Endothelial cell (in vitro differentiated cells): ENCODE measurements around the gene VANGL2. TPM values are rescaled to one million over a fixed set of nuclear protein-coding genes. Genes with fewer than 3 reads are reported as not detected.

ENCODE experiments used
- DNase-seq: peaks from one replicate; pipeline ENCODE4 v3.0.0; 2021; ENCODE audit warnings: low spot score
- H3K27ac Mint-ChIP-seq: one replicate; pipeline ENCODE4 v1.8.0; 2021; ENCODE audit warnings: mixed read lengths, inconsistent platforms; ENCODE audit not compliant: unreplicated experiment
- H3K27me3 Mint-ChIP-seq: one replicate; pipeline ENCODE4 v1.8.0; 2021; ENCODE audit warnings: mild to moderate bottlenecking, moderate library complexity, mixed read lengths, inconsistent platforms; ENCODE audit not compliant: unreplicated experiment
- H3K36me3 Mint-ChIP-seq: one replicate; pipeline ENCODE4 v1.8.0; 2021; ENCODE audit warnings: mild to moderate bottlenecking, low read depth, mixed read lengths, inconsistent platforms; ENCODE audit not compliant: unreplicated experiment
- H3K4me1 Mint-ChIP-seq: one replicate; pipeline ENCODE4 v1.8.0; 2021; ENCODE audit warnings: mild to moderate bottlenecking, mixed read lengths, inconsistent platforms; ENCODE audit not compliant: unreplicated experiment
- H3K4me3 Mint-ChIP-seq: one replicate; pipeline ENCODE4 v1.8.0; 2021; ENCODE audit warnings: mild to moderate bottlenecking, mixed read lengths, inconsistent platforms; ENCODE audit not compliant: unreplicated experiment
- H3K9me3 Mint-ChIP-seq: one replicate; pipeline ENCODE4 v1.8.0; 2021; ENCODE audit warnings: mixed read lengths, inconsistent platforms; ENCODE audit not compliant: unreplicated experiment
- CTCF ChIP-seq: fragments of 200-600 bp; sonication (generic); IDR thresholded peaks from one replicate; pipeline ENCODE4 v1.5.0; 2021; ENCODE audit warnings: antibody characterized with exemption; ENCODE audit not compliant: unreplicated experiment
- total RNA-seq: library from RNA; stranded (reverse); fragmentation: NEBNext Ultra II Directional; extraction: Animal tissue kit (Norgen Biotek cat#: 25700); gene quantifications from one replicate; pipeline ENCODE4 v1.2.1, GENCODE V29; 2021; ENCODE audit not compliant: unreplicated experiment

The VANGL2 gene
- total RNA-seq, 1 donor from 2014 or later = 79.8 TPM

- H3K27ac Mint-ChIP-seq = peak overlapping the region; percentile 33
- H3K36me3 Mint-ChIP-seq = peaks cover 7% of the 10 kb centered on the region
- H3K4me1 Mint-ChIP-seq = peaks cover 31% of the 10 kb centered on the region
These were observed 31.2 kb downstream of the VANGL2 start for GRCh38 chr1:160431571-160431970.

GRCh38 chr1:160432371-160432786, 32.0 kb downstream of the VANGL2 start:
- TF ChIP-seq CTCF = no peak
- Mint-ChIP-seq H3K9me3 (no peaks in the 10 kb centered on the region), H3K27ac (no peak overlapping the region), H3K36me3 (peaks cover 7% of the 10 kb centered on the region), H3K27me3 (peaks cover 5% of the 10 kb centered on the region), H3K4me1 (peaks cover 31% of the 10 kb centered on the region), H3K4me3 (no peak overlapping the region)
- DNase-seq = no peak

More at GRCh38 chr1:160431571-160431970, 31.2 kb downstream of the VANGL2 start:
- no peak for TF ChIP-seq CTCF
- no peak overlapping the region for H3K4me3 Mint-ChIP-seq
- no peak for DNase-seq
- H3K9me3 Mint-ChIP-seq = no peaks in the 10 kb centered on the region
- H3K27me3 Mint-ChIP-seq = peaks cover 5% of the 10 kb centered on the region

- no peak for TF ChIP-seq CTCF
- H3K4me1 Mint-ChIP-seq = peaks cover 7% of the 10 kb centered on the region
These were observed 36.6 kb downstream of the VANGL2 start for GRCh38 chr1:160436966-160437365.

GRCh38 chr1:160437432-160438316, 37.3 kb downstream of the VANGL2 start:
- no peaks in the 10 kb centered on the region for H3K9me3 Mint-ChIP-seq
- no peaks in the 10 kb centered on the region for H3K36me3 Mint-ChIP-seq
- H3K4me1 Mint-ChIP-seq = peaks cover 6% of the 10 kb centered on the region
- DNase-seq = no peak
- no peak overlapping the region for H3K4me3 Mint-ChIP-seq
- TF ChIP-seq CTCF = no peak
- H3K27me3 Mint-ChIP-seq = no peaks in the 10 kb centered on the region
- H3K27ac Mint-ChIP-seq = no peak overlapping the region

More at GRCh38 chr1:160436966-160437365, 36.6 kb downstream of the VANGL2 start:
- no peak overlapping the region for H3K4me3 Mint-ChIP-seq
- no peaks in the 10 kb centered on the region for H3K36me3 Mint-ChIP-seq
- DNase-seq = no peak
- no peak overlapping the region for H3K27ac Mint-ChIP-seq
- no peaks in the 10 kb centered on the region for H3K27me3 Mint-ChIP-seq
- no peaks in the 10 kb centered on the region for H3K9me3 Mint-ChIP-seq

GRCh38 chr1:160438317-160438918, 38.1 kb downstream of the VANGL2 start:
- no peaks in the 10 kb centered on the region for H3K27me3 Mint-ChIP-seq
- peaks cover 5% of the 10 kb centered on the region for H3K4me1 Mint-ChIP-seq
- no peaks in the 10 kb centered on the region for H3K9me3 Mint-ChIP-seq
- H3K4me3 Mint-ChIP-seq = no peak overlapping the region
- H3K36me3 Mint-ChIP-seq = no peaks in the 10 kb centered on the region
- H3K27ac Mint-ChIP-seq = no peak overlapping the region
- no peak for TF ChIP-seq CTCF
- DNase-seq = no peak
